ENCODE measurements around the gene NEDD8.

GRCh38 chr14:24260026-24260779 is 28.0 kb upstream of the NEDD8 start:
- TF ChIP-seq POLR2A (IDR thresholded peaks at IDR 0.05) (no peak), CTCF (IDR thresholded peaks at IDR 0.05) (no peak)
